ACC112 (cell line): Measurements from ENCODE around the gene UGCG.

Source experiments
- H2AFZ ChIP-seq: fragments of 200-600 bp; sonication (generic); one replicate; pipeline ENCODE4 v1.6.0; 2017; ENCODE audit warnings: antibody characterized with exemption, low read length; ENCODE audit not compliant: unreplicated experiment
- H3K27ac ChIP-seq: fragments of 200-600 bp; sonication (generic); 2 replicates; pipeline ENCODE4 v1.5.1; 2014; ENCODE audit warnings: low read depth, mild to moderate bottlenecking, antibody characterized with exemption, low read length, moderate library complexity
- H3K27me3 ChIP-seq: fragments of 200-600 bp; sonication (generic); 2 replicates; pipeline ENCODE4 v1.6.1; 2014; ENCODE audit warnings: mild to moderate bottlenecking, antibody characterized with exemption, low read length, moderate library complexity, mixed read lengths; ENCODE audit not compliant: insufficient read depth
- H3K36me3 ChIP-seq: fragments of 200-600 bp; sonication (generic); 2 replicates; pipeline ENCODE4 v1.6.1; 2016; ENCODE audit warnings: mild to moderate bottlenecking, antibody characterized with exemption, low read length, moderate library complexity, mixed read lengths; ENCODE audit not compliant: insufficient read depth
- H3K4me1 ChIP-seq: fragments of 200-600 bp; sonication (generic); one replicate; pipeline ENCODE4 v1.6.1; 2016; ENCODE audit warnings: low read length, mixed read lengths; ENCODE audit not compliant: insufficient read depth, unreplicated experiment, control insufficient read depth
- H3K4me3 ChIP-seq: fragments of 200-600 bp; sonication (generic); 2 replicates; pipeline ENCODE4 v1.5.1; 2014; ENCODE audit warnings: mild to moderate bottlenecking, low read depth, low read length
- H3K79me2 ChIP-seq: fragments of 200-600 bp; sonication (generic); one replicate; pipeline ENCODE4 v1.6.0; 2016; ENCODE audit warnings: low read length; ENCODE audit not compliant: control insufficient read depth, unreplicated experiment, insufficient read depth

UGCG gene

DNA sequence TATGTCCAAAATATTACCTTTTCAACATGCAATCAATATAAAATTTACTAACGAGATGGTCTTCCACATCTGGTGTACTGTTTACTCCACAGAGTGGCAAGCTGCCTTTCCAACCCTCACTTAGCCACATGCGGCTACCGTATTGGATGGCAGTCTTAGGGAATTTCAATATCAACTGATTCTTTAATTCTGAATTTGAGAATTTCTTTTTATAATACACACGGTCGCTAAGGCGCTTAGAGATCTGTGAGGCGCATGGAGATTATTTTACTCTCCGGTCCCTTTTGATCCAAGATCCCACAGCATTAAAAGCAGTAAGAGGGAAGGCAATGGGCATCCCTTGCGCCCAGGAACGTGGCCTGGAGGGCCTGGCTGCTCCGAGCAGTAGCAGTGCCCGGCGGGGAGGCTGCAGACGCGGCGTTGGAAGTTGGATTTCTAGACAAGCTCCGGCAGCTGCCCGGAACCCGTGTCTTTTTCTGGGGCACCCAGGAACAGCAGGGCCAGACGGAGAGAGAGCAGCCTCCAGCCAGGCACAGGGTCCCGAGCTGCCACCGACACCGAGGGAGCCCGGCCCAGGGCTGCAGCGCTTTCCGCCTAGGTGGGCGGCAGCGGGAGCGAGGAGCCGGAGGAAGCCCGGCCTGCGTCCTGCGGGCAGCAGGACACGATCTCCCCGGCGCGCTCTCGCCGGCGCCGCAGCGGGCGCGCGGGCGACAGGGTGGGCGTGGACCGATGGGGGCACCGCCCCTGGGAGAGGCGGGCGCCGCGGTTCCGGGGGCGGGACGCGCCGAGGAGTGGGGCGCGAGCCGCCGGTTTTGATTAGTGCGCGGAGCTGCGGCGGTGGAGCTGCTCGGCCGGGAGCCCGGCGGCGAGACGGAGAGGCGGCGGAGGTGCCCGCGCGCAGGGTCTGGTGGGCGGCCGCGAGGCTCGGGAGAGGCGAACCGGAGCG lies at the start of gene UGCG:
UGCG (plus strand) TSS at position 819 of the 946 bp plus-strand sequence. CDS start 402 bp downstream, outside the sequence.
- Histone ChIP-seq H3K79me2 (peaks cover 51% of the 10 kb centered on the region), H3K4me1 (peaks cover 17% of the 10 kb centered on the region), H3K27me3 (no peaks in the 10 kb centered on the region), H2AFZ (peak within 1 kb of the TSS; percentile 36), H3K36me3 (peaks cover 8% of the 10 kb centered on the region; the same call in 1 of the 2 replicates), H3K27ac (peak within 1 kb of the TSS; percentile 91), H3K4me3 (peak within 1 kb of the TSS; percentile 92)

DNA sequence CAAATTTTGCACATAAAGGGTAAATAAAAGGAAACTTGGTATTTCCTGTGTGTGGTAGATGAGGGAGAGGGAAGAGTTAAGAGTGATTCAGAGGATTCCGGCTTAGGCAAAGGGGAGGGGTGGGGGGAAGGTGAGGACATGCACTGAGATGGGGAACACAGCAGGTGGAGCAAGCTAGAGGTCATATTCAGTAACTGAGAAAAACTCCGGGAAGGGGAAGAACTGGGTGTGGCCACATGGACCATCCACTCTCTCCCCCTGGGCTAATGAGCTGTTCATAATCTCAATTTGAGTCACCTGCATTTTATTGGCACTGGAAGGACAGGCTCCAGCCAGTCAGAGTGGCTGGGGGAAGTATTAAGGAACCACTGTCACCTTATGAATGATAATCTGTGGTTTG lies 45.1 kb upstream of the UGCG start:
- Histone ChIP-seq H3K4me1 (peaks cover 42% of the 10 kb centered on the region), H3K79me2 (no peaks in the 10 kb centered on the region), H3K4me3 (no peak overlapping the region), H3K27ac (no peak overlapping the region), H3K27me3 (no peaks in the 10 kb centered on the region), H2AFZ (no peak overlapping the region), H3K36me3 (no peaks in the 10 kb centered on the region)

DNA sequence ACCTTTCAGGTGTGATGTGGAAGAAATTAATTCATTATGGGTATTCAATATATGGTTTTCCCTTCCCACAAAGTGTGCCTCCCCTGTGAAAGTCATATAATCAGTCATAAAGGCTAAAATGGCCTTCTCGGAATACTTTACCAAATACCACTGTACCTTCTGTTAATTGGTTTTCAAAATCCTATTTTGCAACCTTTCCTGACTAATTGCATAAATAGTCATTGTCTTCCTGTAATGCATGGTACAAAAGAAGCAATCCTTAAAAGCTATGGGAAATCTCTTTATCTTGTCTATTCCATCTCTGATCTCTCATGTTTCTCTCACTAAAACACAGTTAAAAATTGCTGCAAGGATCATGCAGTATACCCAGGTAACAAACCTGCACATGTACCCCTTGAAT lies 44.3 kb upstream of the UGCG start:
- Histone ChIP-seq H3K4me1 (peaks cover 42% of the 10 kb centered on the region), H3K79me2 (no peaks in the 10 kb centered on the region), H3K27me3 (no peaks in the 10 kb centered on the region), H3K36me3 (no peaks in the 10 kb centered on the region), H3K27ac (no peak overlapping the region), H3K4me3 (no peak overlapping the region), H2AFZ (no peak overlapping the region)

DNA sequence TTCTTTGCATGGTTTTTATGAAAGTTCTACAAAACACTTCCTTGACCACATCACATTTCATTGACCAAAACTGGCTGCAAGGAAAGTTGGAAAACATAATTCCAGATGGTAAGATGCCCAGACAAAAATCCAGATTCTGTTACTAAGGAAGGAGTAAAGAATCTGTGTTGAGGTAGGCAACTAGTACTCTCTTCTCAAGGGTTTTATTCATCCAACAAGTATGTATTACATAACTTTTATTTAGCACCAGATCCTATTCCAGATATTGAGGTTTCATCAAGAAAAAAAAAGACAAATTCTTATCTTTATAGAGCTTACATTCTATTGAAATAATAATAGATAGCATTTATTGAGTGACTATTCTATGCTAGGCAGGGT lies 43.2 kb upstream of the UGCG start:
- Histone ChIP-seq H2AFZ (no peak overlapping the region), H3K4me3 (no peak overlapping the region), H3K36me3 (no peaks in the 10 kb centered on the region), H3K4me1 (peaks cover 50% of the 10 kb centered on the region), H3K79me2 (no peaks in the 10 kb centered on the region), H3K27me3 (no peaks in the 10 kb centered on the region), H3K27ac (no peak overlapping the region)

DNA sequence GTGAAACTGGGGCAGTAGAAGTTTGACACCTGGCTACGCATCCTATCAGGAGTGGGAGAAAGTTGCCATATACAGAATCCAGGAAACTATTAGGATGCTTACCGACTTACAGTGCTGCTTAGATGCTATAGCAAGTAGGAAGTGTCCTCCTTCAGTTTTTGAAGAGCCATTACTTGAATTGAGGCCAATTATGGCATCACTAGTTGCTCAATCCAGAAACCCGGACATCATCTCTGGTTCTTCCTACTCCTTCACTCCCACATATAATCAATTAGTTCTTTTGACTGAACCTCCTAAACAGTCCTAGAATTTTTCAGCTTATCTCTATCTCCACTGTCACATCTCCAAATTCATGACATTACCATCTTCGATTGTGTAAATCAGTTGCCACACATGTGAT lies 41.8 kb upstream of the UGCG start:
- Histone ChIP-seq H2AFZ (no peak overlapping the region), H3K36me3 (no peaks in the 10 kb centered on the region), H3K4me3 (no peak overlapping the region), H3K79me2 (no peaks in the 10 kb centered on the region), H3K27ac (no peak overlapping the region), H3K4me1 (peaks cover 44% of the 10 kb centered on the region), H3K27me3 (no peaks in the 10 kb centered on the region)

DNA sequence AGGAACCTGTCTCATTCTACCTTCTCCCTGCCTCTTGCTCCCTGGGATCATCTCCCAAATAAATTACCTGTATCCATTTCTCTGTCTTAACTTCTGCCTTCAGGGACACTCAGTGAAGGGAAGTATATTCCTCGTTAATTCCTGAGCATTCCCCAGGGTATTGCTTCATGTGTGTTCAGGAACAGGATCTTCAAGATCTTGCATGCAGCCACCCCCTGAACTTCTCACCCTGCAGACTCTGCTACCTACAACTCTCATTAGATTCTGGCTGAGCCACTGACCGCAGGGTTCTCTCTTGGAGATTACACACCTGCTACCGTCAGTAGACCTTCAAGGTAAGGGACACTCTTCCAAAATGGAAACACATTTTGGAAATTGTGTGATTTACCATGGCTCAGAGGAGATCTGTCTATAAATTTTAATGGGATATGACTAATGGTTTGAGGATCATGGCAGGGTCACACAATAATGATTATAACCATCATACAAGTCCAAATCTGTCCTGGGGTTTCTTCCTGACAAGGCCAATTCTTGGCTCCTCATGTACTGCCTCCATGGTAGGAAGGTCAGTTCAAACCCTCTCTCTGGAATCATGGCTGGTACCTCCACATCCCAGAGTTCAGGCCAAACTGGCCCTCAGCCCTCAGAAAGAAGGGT lies 38.9 kb upstream of the UGCG start:
- no peak overlapping the region for H3K4me3 ChIP-seq
- no peak overlapping the region for H3K27ac ChIP-seq
- H3K79me2 ChIP-seq: no peaks in the 10 kb centered on the region
- peaks cover 19% of the 10 kb centered on the region for H3K4me1 ChIP-seq
- H2AFZ ChIP-seq: no peak overlapping the region
- no peaks in the 10 kb centered on the region for H3K36me3 ChIP-seq
- no peaks in the 10 kb centered on the region for H3K27me3 ChIP-seq

DNA sequence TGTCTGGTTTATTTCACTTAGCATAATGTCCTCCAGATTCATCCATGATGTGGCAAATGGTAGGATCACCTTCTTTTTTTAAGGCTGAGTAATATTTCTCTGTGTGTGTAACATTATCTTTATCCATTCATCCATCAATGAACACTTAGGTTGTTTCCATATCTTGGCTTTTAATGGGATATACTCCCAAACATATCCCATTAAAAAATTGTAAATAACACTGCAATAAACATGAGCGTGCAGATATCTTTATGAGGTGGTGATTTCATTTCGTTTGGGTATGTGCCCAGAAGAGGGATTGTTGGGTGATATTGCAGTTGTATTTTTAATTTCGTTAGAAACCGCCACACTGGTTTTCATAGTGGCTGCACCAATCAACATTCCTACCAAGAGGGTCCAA lies 36.2 kb upstream of the UGCG start:
- no peaks in the 10 kb centered on the region for H3K27me3 ChIP-seq
- no peaks in the 10 kb centered on the region for H3K36me3 ChIP-seq
- peaks cover 8% of the 10 kb centered on the region for H3K4me1 ChIP-seq
- no peak overlapping the region for H3K4me3 ChIP-seq
- H3K79me2 ChIP-seq: no peaks in the 10 kb centered on the region
- no peak overlapping the region for H3K27ac ChIP-seq
- H2AFZ ChIP-seq: no peak overlapping the region

DNA sequence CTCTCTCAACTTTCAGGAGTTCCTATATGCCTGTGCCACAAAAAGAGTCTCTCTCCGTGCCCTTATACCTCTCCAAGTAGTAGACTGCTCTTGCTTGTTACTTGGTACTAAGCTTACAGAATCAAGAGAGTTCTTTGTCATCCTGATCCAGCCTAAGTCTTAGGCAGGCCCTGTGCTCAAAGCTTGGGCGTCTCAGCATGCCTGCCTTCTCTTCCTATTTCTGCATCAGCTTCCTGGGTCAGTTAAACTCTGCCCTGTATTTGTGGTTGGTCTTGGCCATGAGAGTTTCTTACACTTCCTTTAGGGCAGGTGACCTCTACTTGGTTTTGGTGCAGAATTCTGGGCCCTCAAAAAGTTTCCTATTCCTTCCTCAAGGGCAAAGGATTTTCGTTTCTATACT lies 33.0 kb upstream of the UGCG start:
- Histone ChIP-seq H3K27ac (no peak overlapping the region), H3K4me1 (peaks cover 5% of the 10 kb centered on the region)

DNA sequence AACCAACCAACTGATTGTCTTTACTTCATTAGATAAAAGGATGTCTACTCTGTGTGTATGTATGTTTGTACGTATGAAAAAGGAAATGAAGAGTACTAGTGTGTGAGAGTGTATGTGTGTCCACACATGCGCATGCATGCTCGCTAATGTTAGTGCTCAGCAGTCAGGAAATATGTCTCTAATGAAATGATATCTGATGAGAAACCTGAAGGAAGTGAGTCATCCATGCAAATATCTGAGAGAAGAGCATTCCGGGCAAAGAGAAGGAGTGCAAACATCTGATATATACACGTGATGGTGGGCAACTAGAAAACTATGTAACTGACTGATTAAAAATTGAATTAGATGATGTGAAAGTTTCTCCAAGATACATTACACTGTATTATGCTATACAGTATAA lies 29.6 kb upstream of the UGCG start:
- H3K4me3 ChIP-seq: no peak overlapping the region
- no peaks in the 10 kb centered on the region for H3K36me3 ChIP-seq
- no peaks in the 10 kb centered on the region for H3K79me2 ChIP-seq
- peaks cover 5% of the 10 kb centered on the region for H3K4me1 ChIP-seq
- H3K27ac ChIP-seq: peak overlapping the region; percentile 29; the same call in 1 of the 2 replicates
- no peaks in the 10 kb centered on the region for H3K27me3 ChIP-seq
- H2AFZ ChIP-seq: peak overlapping the region; percentile 3

More for the DNA sequence above, 33.0 kb upstream of the UGCG start:
- H3K79me2 ChIP-seq: no peaks in the 10 kb centered on the region
- H2AFZ ChIP-seq: no peak overlapping the region
- H3K36me3 ChIP-seq: no peaks in the 10 kb centered on the region
- no peaks in the 10 kb centered on the region for H3K27me3 ChIP-seq
- H3K4me3 ChIP-seq: no peak overlapping the region

DNA sequence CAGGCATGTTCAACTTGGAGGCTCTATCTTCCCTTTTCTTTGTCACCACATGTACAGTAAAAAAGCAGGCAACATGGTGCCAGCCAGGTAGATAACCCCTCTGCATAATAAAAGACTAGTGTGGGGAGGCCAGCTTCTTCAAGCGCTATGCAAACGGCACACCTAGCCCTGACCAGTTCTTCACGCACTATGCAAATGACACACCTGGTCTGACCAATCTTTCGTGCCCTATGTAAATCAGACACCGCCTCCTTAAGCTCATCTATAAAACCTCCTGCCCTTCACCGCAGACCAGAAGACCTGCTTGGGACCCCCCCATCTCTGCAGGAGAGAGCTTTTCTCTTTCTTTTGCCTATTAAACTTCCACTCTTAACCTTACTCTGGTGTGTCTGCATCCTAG lies 28.1 kb upstream of the UGCG start:
- Histone ChIP-seq H3K36me3 (no peaks in the 10 kb centered on the region), H3K4me1 (peaks cover 5% of the 10 kb centered on the region), H3K27ac (no peak overlapping the region), H3K4me3 (no peak overlapping the region), H3K79me2 (no peaks in the 10 kb centered on the region), H3K27me3 (no peaks in the 10 kb centered on the region), H2AFZ (no peak overlapping the region)
